Lung (tissue), 12 donors: Measurements from ENCODE around the gene FMR1. TPM values are rescaled to one million over a fixed set of nuclear protein-coding genes. Genes with fewer than 3 reads are reported as not detected.
A peak's percentile ranks its signal among the peaks of the same experiment; 100 is the strongest.

Experiments used
- ATAC-seq: fragments of 200-7000 bp; cut with Tn5 transposase; one replicate; pipeline ENCODE4 v1.9.1; 2020; ENCODE audit warnings: moderate number of reproducible peaks; ENCODE audit not compliant: insufficient read depth, low FRiP score
- DNase-seq, 3 donors: peaks; one replicate each; pipeline ENCODE4 v3.0.0-alpha.2; 2013 to 2017
- H3K27ac ChIP-seq, 2 donors: one replicate each; pipeline ENCODE4 v1.5.1; 2013; ENCODE audit warnings: mild to moderate bottlenecking in 2 of 2, moderate library complexity in 2 of 2, control low read depth in 1 of 2, inconsistent platforms in 1 of 2, low read depth in 1 of 2, low read length in 1 of 2
- H3K27me3 ChIP-seq, 3 donors: one replicate each; pipeline ENCODE4 v1.5.1; 2013; ENCODE audit warnings: low read length in 2 of 3; ENCODE audit not compliant: control insufficient read depth in 3 of 3, insufficient read depth in 3 of 3
- H3K36me3 ChIP-seq, 4 donors: one replicate each; pipeline ENCODE4 v1.5.1; 2013; ENCODE audit warnings: low read length in 4 of 4, mild to moderate bottlenecking in 1 of 4, moderate library complexity in 1 of 4; ENCODE audit not compliant: control insufficient read depth in 4 of 4, insufficient read depth in 4 of 4
- H3K4me1 ChIP-seq, 5 donors: one replicate each; pipeline ENCODE4 v1.5.1; 2013; ENCODE audit warnings: low read length in 5 of 5, mild to moderate bottlenecking in 2 of 5, moderate library complexity in 1 of 5; ENCODE audit not compliant: control insufficient read depth in 5 of 5, insufficient read depth in 5 of 5
- H3K4me3 ChIP-seq: one replicate; pipeline ENCODE4 v1.5.1; 2013; ENCODE audit warnings: mild to moderate bottlenecking, control low read depth, moderate library complexity
- H3K9ac ChIP-seq, 2 donors: one replicate each; pipeline ENCODE4 v1.5.1; 2013; ENCODE audit warnings: low read length in 2 of 2, control low read depth in 1 of 2; ENCODE audit not compliant: insufficient read depth in 1 of 2
- H3K9me3 ChIP-seq, 4 donors: one replicate each; pipeline ENCODE4 v1.5.1; 2013; ENCODE audit warnings: low read length in 3 of 4, mild to moderate bottlenecking in 1 of 4, moderate library complexity in 1 of 4; ENCODE audit not compliant: control insufficient read depth in 4 of 4, insufficient read depth in 3 of 4
- CTCF ChIP-seq: IDR thresholded peaks from 2 replicates; pipeline ENCODE4 v1.5.1; 2012; ENCODE audit warnings: mild to moderate bottlenecking; ENCODE audit errors: control extremely low read depth, extremely low read depth
- WGBS, 2 donors: extraction: QIAGEN DNeasy Blood & Tissue Kit; methylation state at CpG; one replicate each; pipeline ENCODE4 v1.1.7; 2013; 5-methylcytosine and 5-hydroxymethylcytosine counted together
- polyA plus RNA-seq, 2 donors: library from polyadenylated mRNA; stranded (reverse); fragments of 200-250 nt; gene quantifications; one replicate each; pipeline ENCODE4 v1.2.1, GENCODE V29; 2013
- total RNA-seq, 2 donors: library from RNA; depleted of rRNA in 1 of 2; stranded (reverse); fragments of >200 nt in 1 of 2; gene quantifications; one replicate each; pipeline ENCODE4 v1.2.1, GENCODE V29; 2014 to 2021
- donor health status: control.
- donor health status: control.
- donor health status: Bipolar disorder and iron deficiency.
- donor health status: healthy.
- donor health status: DM: yes; HTN: yes; CAD: no.

Gene FMR1
- total and polyA plus RNA-seq, 4 donors = 18.4 to 105 (median 30.7) TPM

- TF ChIP-seq CTCF = no peak
- Histone ChIP-seq H3K9ac (peak overlapping the region; percentile 76 to 84), H3K27ac (peak overlapping the region; percentile 85 to 97), H3K4me3 (peak overlapping the region; percentile 89), H3K27me3 (no peaks in the 10 kb centered on the region), H3K4me1 (peaks cover 0 to 6% (median 3%) of the 10 kb centered on the region in 5 donors), H3K36me3 (no peaks in the 10 kb centered on the region), H3K9me3 (peaks cover 0 to 2% (median 0%) of the 10 kb centered on the region in 4 donors)
- peak; percentile 49 to 63 (median 59) for DNase-seq
- peak; percentile 24 for ATAC-seq
- 0 to 43% methylated on average over 9 to 58 of the region's 58 CpGs for WGBS, 2 donors
Observed at GRCh38 chrX:147912093-147912801, 528 bp downstream of the FMR1 start.

- no peak for DNase-seq
- no peak for ATAC-seq
- 64 to 68% methylated on average over 6 of the region's 6 CpGs for WGBS, 2 donors
- Histone ChIP-seq H3K4me1 (peaks cover 0 to 5% (median 3%) of the 10 kb centered on the region in 5 donors), H3K27ac (no peak overlapping the region), H3K4me3 (no peak overlapping the region), H3K27me3 (no peaks in the 10 kb centered on the region), H3K9me3 (peaks cover 0 to 2% (median 0%) of the 10 kb centered on the region in 4 donors), H3K9ac (peak overlapping the region; percentile 76 to 84), H3K36me3 (no peaks in the 10 kb centered on the region)
- TF ChIP-seq CTCF = no peak
Observed at GRCh38 chrX:147913570-147913969, 1.9 kb downstream of the FMR1 start.

- no peak overlapping the region for H3K9ac ChIP-seq
- ATAC-seq (no peak), DNase-seq (no peak)
- H3K36me3 ChIP-seq = no peaks in the 10 kb centered on the region
- WGBS, 2 donors = 67 to 91% methylated on average over 3 of the region's 3 CpGs
- H3K27ac ChIP-seq = no peak overlapping the region
- TF ChIP-seq CTCF = no peak
- H3K27me3 ChIP-seq = no peaks in the 10 kb centered on the region
- no peak overlapping the region for H3K4me3 ChIP-seq
- H3K4me1 ChIP-seq = peaks cover 0 to 5% (median 3%) of the 10 kb centered on the region in 5 donors
- peaks cover 0 to 2% (median 0%) of the 10 kb centered on the region in 4 donors for H3K9me3 ChIP-seq
Observed at GRCh38 chrX:147914591-147914990, 2.9 kb downstream of the FMR1 start.
